GM12891 (cell line): ENCODE results near the gene FUBP3.

Source experiments
- POLR2AphosphoS5 ChIP-seq: IDR thresholded peaks from 2 replicates; pipeline ENCODE4 v1.6.1; 2011; ENCODE audit warnings: low read depth, low read length, control low read depth
- SPI1 ChIP-seq: IDR thresholded peaks from 2 replicates; pipeline ENCODE4 v1.6.1; 2011; ENCODE audit warnings: low read depth, low read length, control low read depth

DNA sequence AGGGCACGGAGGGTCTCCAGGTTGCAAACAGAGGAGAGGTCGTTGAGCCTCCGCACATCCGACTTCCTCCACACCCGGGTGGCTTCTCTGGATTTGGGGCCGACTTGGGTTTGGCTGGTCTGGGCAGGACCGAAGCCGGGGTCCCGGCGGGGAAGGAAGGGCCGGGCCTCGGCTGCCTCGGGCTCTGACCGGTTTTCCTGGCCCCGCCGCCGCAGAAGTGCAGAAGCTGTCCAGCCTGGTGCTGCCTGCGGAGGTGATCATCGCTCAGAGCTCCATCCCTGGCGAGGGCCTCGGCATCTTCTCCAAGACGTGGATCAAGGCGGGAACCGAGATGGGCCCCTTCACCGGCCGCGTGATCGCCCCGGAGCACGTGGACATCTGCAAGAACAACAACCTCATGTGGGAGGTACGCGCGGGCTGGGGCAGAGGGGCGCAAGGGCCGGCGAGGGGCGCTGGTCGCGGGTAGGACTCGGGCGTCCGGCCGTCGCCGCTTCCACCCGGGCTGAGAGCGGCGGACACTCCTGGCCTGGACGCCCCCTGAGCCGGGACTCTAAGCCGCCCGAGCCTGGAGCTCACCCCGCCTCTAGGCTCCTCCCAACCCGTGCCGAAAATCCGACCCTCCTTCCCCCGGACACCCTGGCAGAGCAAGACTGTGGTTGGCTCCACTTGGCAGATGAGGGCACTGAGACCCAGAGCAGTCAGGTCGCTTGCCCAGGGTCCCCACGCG, 87.2 kb downstream of the FUBP3 start:
- TF ChIP-seq POLR2AphosphoS5 (no peak), SPI1 (no peak)
